ENCODE data around the gene RTN4.

Gene RTN4

GRCh38 chr2:55013936-55014335 lies 36.3 kb downstream of the RTN4 start:
- TF ChIP-seq CTCF (IDR thresholded peaks at IDR 0.05; ENCODE audit: insufficient read depth, low read length, poor library complexity, severe bottlenecking) = peak; percentile 16
- Histone ChIP-seq H3K27me3 (replicated peaks; ENCODE audit: control insufficient read depth, insufficient read depth, low read length) (no peaks in the 10 kb centered on the region), H3K36me3 (ENCODE audit: control insufficient read depth, insufficient read depth, low read length) (no peaks in the 10 kb centered on the region), H3K4me3 (replicated peaks; ENCODE audit: low read depth, low read length) (no peak overlapping the region)
- DNase-seq (ENCODE audit: extremely low read depth, insufficient read length) = no peak

- no peak for DNase-seq (ENCODE audit: extremely low read depth, insufficient read length)
- Histone ChIP-seq H3K36me3 (ENCODE audit: control insufficient read depth, insufficient read depth, low read length) (no peaks in the 10 kb centered on the region), H3K4me3 (replicated peaks; ENCODE audit: low read depth, low read length) (no peak overlapping the region), H3K27me3 (replicated peaks; ENCODE audit: control insufficient read depth, insufficient read depth, low read length) (no peaks in the 10 kb centered on the region)
- TF ChIP-seq CTCF (IDR thresholded peaks at IDR 0.05; ENCODE audit: insufficient read depth, low read length, poor library complexity, severe bottlenecking) = no peak
Observed at GRCh38 chr2:55012672-55013484, 37.4 kb downstream of the RTN4 start.

- H3K36me3 ChIP-seq (ENCODE audit: control insufficient read depth, insufficient read depth, low read length) = no peaks in the 10 kb centered on the region
- no peak overlapping the region for H3K4me3 ChIP-seq (replicated peaks; ENCODE audit: low read depth, low read length)
- no peaks in the 10 kb centered on the region for H3K27me3 ChIP-seq (replicated peaks; ENCODE audit: control insufficient read depth, insufficient read depth, low read length)
- no peak for DNase-seq (ENCODE audit: extremely low read depth, insufficient read length)
- TF ChIP-seq CTCF (IDR thresholded peaks at IDR 0.05; ENCODE audit: insufficient read depth, low read length, poor library complexity, severe bottlenecking) = no peak
Observed at GRCh38 chr2:55011831-55012671, 38.2 kb downstream of the RTN4 start.

GRCh38 chr2:55010915-55011314 lies 39.3 kb downstream of the RTN4 start:
- no peaks in the 10 kb centered on the region for H3K36me3 ChIP-seq (ENCODE audit: control insufficient read depth, insufficient read depth, low read length)
- H3K27me3 ChIP-seq (replicated peaks; ENCODE audit: control insufficient read depth, insufficient read depth, low read length) = no peaks in the 10 kb centered on the region
- no peak for TF ChIP-seq CTCF (IDR thresholded peaks at IDR 0.05; ENCODE audit: insufficient read depth, low read length, poor library complexity, severe bottlenecking)
- DNase-seq (ENCODE audit: extremely low read depth, insufficient read length) = no peak
- no peak overlapping the region for H3K4me3 ChIP-seq (replicated peaks; ENCODE audit: low read depth, low read length)

GRCh38 chr2:55010149-55010591 lies 40.1 kb downstream of the RTN4 start:
- Histone ChIP-seq H3K36me3 (ENCODE audit: control insufficient read depth, insufficient read depth, low read length) (no peaks in the 10 kb centered on the region), H3K4me3 (replicated peaks; ENCODE audit: low read depth, low read length) (no peak overlapping the region), H3K27me3 (replicated peaks; ENCODE audit: control insufficient read depth, insufficient read depth, low read length) (no peaks in the 10 kb centered on the region)
- no peak for TF ChIP-seq CTCF (IDR thresholded peaks at IDR 0.05; ENCODE audit: insufficient read depth, low read length, poor library complexity, severe bottlenecking)
- DNase-seq (ENCODE audit: extremely low read depth, insufficient read length) = peak; percentile 36

Data from GM06990 (cell line).